ENCODE measurements around the gene ZCCHC14. TPM values are rescaled to one million over a fixed set of nuclear protein-coding genes. Genes with fewer than 3 reads are reported as not detected.

The ZCCHC14 gene
- polyA plus RNA-seq, 2 of the 4 experiments (the other 2 are of a cell fraction) = 3.8 to 7.3 TPM

GRCh38 chr16:87389245-87389644 lies 103.6 kb downstream of the ZCCHC14 start:
- DNase-seq (ENCODE audit: low read depth in 1 of 2, low spot score in 1 of 2) = no peak
- H3K4me1 ChIP-seq = peaks cover 50% of the 10 kb centered on the region
- H3K9me3 ChIP-seq = no peaks in the 10 kb centered on the region
- WGBS (ENCODE audit: missing lambda C conversion rate) = 79% methylated on average over 5 of the region's 5 CpGs
- ChIA-PET POLR2A (no interaction called here), CTCF (interaction anchor here (1.1 to 3.3 kb wide), 2 partner anchors 72 to 247 kb away, joined by 3 to 17 read pairs; partner anchors contain the start of gene C16orf95)
- ATAC-seq = no peak
- no peak overlapping the region for H3K4me3 ChIP-seq
- no peak for FAIRE-seq
- TF ChIP-seq JUN (IDR thresholded peaks at IDR 0.05) (no peak), MYC (IDR thresholded peaks at IDR 0.05; ENCODE audit: borderline replicate concordance, low read length) (no peak), PHF8 (IDR thresholded peaks at IDR 0.05; ENCODE audit: borderline replicate concordance, low read depth) (no peak), FOSB (CRISPR knock-in tag; IDR thresholded peaks at IDR 0.05) (no peak), NR3C1 (IDR thresholded peaks at IDR 0.05) (no peak), RFX5 (IDR thresholded peaks at IDR 0.05) (no peak), BHLHE40 (IDR thresholded peaks at IDR 0.05; ENCODE audit: low read depth, low read length) (no peak), CBX2 (IDR thresholded peaks at IDR 0.05; ENCODE audit: borderline replicate concordance, low read depth) (no peak), GATA3 (IDR thresholded peaks at IDR 0.05; ENCODE audit: borderline replicate concordance) (no peak), CHD4 (IDR thresholded peaks at IDR 0.05; ENCODE audit: borderline replicate concordance) (no peak)
- TF ChIP-seq, protein P1, sequence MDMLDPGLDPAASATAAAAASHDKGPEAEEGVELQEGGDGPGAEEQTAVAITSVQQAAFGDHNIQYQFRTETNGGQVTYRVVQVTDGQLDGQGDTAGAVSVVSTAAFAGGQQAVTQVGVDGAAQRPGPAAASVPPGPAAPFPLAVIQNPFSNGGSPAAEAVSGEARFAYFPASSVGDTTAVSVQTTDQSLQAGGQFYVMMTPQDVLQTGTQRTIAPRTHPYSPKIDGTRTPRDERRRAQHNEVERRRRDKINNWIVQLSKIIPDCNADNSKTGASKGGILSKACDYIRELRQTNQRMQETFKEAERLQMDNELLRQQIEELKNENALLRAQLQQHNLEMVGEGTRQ (IDR thresholded peaks at IDR 0.05) = no peak
- H3K4me2 ChIP-seq = peak overlapping the region; percentile 80
- H3K27ac ChIP-seq = peak overlapping the region; percentile 98 to 99

DNA sequence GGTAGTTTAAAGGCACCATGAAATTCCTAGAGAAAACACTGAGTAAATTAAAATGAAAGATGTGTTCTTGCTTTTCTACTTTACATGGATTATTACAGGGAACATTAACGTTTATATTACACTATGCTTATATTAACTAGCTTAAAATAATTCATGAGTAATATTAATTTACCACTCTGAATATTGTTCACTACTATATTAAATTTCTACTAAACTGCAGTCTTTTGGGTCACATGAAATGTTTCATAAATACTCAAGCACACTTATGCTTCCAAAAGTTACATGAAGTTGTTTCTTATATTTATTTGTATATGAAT lies 104.0 kb downstream of the ZCCHC14 start:
- FAIRE-seq = no peak
- WGBS (ENCODE audit: missing lambda C conversion rate) = 3% methylated on average over 1 of the region's 1 CpG
- TF ChIP-seq EP300 (IDR thresholded peaks at IDR 0.05) (0 out of 5 replicates have a peak, but pooled peaks of 1 of the 2 experiments have one; percentile 0), CEBPB (IDR thresholded peaks at IDR 0.05) (no peak), HEYL (CRISPR knock-in tag; IDR thresholded peaks at IDR 0.05) (no peak)
- TF ChIP-seq, protein P2, sequence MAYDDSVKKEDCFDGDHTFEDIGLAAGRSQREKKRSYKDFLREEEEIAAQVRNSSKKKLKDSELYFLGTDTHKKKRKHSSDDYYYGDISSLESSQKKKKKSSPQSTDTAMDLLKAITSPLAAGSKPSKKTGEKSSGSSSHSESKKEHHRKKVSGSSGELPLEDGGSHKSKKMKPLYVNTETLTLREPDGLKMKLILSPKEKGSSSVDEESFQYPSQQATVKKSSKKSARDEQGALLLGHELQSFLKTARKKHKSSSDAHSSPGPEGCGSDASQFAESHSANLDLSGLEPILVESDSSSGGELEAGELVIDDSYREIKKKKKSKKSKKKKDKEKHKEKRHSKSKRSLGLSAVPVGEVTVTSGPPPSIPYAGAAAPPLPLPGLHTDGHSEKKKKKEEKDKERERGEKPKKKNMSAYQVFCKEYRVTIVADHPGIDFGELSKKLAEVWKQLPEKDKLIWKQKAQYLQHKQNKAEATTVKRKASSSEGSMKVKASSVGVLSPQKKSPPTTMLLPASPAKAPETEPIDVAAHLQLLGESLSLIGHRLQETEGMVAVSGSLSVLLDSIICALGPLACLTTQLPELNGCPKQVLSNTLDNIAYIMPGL (CRISPR knock-in tag; IDR thresholded peaks at IDR 0.05; ENCODE audit: borderline replicate concordance) = no peak
- TF ChIP-seq, protein P3, sequence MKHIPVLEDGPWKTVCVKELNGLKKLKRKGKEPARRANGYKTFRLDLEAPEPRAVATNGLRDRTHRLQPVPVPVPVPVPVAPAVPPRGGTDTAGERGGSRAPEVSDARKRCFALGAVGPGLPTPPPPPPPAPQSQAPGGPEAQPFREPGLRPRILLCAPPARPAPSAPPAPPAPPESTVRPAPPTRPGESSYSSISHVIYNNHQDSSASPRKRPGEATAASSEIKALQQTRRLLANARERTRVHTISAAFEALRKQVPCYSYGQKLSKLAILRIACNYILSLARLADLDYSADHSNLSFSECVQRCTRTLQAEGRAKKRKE (CRISPR knock-in tag; IDR thresholded peaks at IDR 0.05; ENCODE audit: low read depth) = no peak
- DNase-seq (ENCODE audit: low read depth in 1 of 2, low spot score in 1 of 2) = no peak
- Histone ChIP-seq H3K4me3 (no peak overlapping the region), H3K4me1 (peaks cover 46% of the 10 kb centered on the region), H3K27ac (peak overlapping the region; percentile 98 to 99), H3K9me3 (no peaks in the 10 kb centered on the region), H3K4me2 (peak overlapping the region; percentile 80)
- POLR2A ChIA-PET = interaction anchor here (1.0 kb wide), 1 partner anchor 72 kb away, joined by 5 read pairs; the partner anchor contains the start of gene C16orf95
- CTCF ChIA-PET = interaction anchor here (0.8 to 3.3 kb wide), 3 partner anchors 66 to 247 kb away, joined by 3 to 17 read pairs (median 3); partner anchors contain the start of gene C16orf95
- no peak for ATAC-seq

DNA sequence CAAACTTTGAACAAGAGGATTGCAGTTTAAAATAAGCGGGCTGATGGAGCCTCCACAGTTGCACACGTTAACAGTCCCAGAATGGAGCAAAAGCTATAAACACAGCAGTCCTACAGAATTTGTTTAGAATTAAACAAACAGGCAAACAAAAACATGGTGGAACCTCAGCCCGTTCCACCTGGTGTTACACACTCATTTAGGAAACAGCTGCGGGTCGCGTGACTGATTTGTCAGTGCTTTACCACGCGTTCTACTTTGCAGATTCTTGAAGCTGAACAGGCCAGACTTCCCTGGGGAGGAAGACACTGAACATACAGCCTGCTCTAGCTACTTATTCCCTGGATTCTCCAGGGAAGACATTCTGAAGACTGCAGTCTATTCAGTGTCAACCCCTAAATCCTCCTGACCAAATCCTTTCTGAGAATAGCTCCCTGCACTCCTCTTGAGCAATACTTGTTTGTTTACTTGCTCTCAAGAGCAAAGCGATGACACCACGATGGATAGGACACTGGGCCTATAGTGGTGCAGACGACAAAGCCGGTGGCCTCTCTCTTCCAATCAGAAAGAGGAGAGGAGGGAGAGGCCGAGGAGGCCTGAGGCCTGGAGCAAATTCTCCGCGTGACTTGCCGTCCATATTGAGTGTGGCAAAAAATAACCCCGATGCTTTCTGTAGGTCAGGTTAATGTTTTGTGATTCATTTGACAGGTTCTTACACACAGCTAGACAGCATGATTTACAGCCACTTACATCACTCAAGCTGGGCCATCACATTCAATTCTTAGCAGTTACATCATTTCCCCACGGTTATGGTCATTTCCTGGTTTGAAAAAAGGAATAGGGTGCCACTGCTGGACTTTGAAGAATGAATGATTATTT lies 104.6 kb downstream of the ZCCHC14 start:
- POLR2A ChIA-PET = interaction anchor here (1.0 kb wide), 1 partner anchor 71 kb away, joined by 5 read pairs; the partner anchor contains the start of gene C16orf95
- CTCF ChIA-PET = interaction anchor here (0.8 to 3.3 kb wide), 3 partner anchors 62 to 248 kb away, joined by 3 to 17 read pairs (median 3); no protein-coding TSS in a partner anchor
- Histone ChIP-seq H3K4me3 (0 out of 3 replicates have a peak overlapping the region, but pooled peaks have one; percentile 20), H3K4me1 (peaks cover 40% of the 10 kb centered on the region), H3K27ac (peak overlapping the region; percentile 80 to 98), H3K4me2 (peak overlapping the region; percentile 80), H3K9me3 (no peaks in the 10 kb centered on the region)
- DNase-seq (ENCODE audit: low read depth in 1 of 2, low spot score in 1 of 2) (peak; percentile 95 to 100), ATAC-seq (peak; percentile 70 to 83), FAIRE-seq (peak; percentile 85)
- WGBS (ENCODE audit: missing lambda C conversion rate) = 25% methylated on average over 18 of the region's 18 CpGs
- TF ChIP-seq TFCP2L1 (CRISPR knock-in tag; IDR thresholded peaks at IDR 0.05) (no peak), POLR2A (IDR thresholded peaks at IDR 0.05; ENCODE audit: low read length) (no peak), HOXB5 (CRISPR knock-in tag; IDR thresholded peaks at IDR 0.05) (peak; percentile 99), KDM5A (IDR thresholded peaks at IDR 0.05) (no peak), HOXA7 (CRISPR knock-in tag; IDR thresholded peaks at IDR 0.05) (no peak), MAFK (IDR thresholded peaks at IDR 0.05; ENCODE audit: partially characterized antibody) (no peak), RARB (CRISPR knock-in tag; IDR thresholded peaks at IDR 0.05) (no peak; the same call in 1 of the 2 replicates), PBX3 (IDR thresholded peaks at IDR 0.05) (peak; percentile 90)
- TF ChIP-seq, protein P4, sequence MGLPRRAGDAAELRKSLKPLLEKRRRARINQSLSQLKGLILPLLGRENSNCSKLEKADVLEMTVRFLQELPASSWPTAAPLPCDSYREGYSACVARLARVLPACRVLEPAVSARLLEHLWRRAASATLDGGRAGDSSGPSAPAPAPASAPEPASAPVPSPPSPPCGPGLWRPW (IDR thresholded peaks at IDR 0.05) = peak; percentile 50; the same call in 1 of the 2 replicates
- TF ChIP-seq, protein P1 (IDR thresholded peaks at IDR 0.05) = peak; percentile 85
- TF ChIP-seq, protein P5, sequence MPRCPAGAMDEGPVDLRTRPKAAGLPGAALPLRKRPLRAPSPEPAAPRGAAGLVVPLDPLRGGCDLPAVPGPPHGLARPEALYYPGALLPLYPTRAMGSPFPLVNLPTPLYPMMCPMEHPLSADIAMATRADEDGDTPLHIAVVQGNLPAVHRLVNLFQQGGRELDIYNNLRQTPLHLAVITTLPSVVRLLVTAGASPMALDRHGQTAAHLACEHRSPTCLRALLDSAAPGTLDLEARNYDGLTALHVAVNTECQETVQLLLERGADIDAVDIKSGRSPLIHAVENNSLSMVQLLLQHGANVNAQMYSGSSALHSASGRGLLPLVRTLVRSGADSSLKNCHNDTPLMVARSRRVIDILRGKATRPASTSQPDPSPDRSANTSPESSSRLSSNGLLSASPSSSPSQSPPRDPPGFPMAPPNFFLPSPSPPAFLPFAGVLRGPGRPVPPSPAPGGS (IDR thresholded peaks at IDR 0.05) = 0 out of 3 replicates have a peak, but pooled peaks have one; percentile 75

All from A549 (cell line).